GM12891 (cell line): ENCODE results near the gene FASTKD2.
"Not testable (repeated sequence)": the region's sequence is repeated elsewhere in the genome, so short reads cannot be mapped to it uniquely, and the experiment has no call there.

Experiments used
- PAX5 ChIP-seq: IDR thresholded peaks from 2 replicates; pipeline ENCODE4 v1.6.1; 2011; ENCODE audit warnings: low read length, moderate library complexity, mild to moderate bottlenecking; ENCODE audit not compliant: insufficient read depth, severe bottlenecking
- POLR2A ChIP-seq: IDR thresholded peaks from 2 replicates; pipeline ENCODE4 v1.6.1; 2011; ENCODE audit warnings: low read depth, low read length, control low read depth
- POLR2AphosphoS5 ChIP-seq: IDR thresholded peaks from 2 replicates; pipeline ENCODE4 v1.6.1; 2011; ENCODE audit warnings: low read depth, low read length, control low read depth
- POU2F2 ChIP-seq: IDR thresholded peaks from 2 replicates; pipeline ENCODE4 v1.6.1; 2011; ENCODE audit warnings: low read depth, mild to moderate bottlenecking, control low read depth, low read length, moderate library complexity
- SPI1 ChIP-seq: IDR thresholded peaks from 2 replicates; pipeline ENCODE4 v1.6.1; 2011; ENCODE audit warnings: low read depth, low read length, control low read depth
- TAF1 ChIP-seq: IDR thresholded peaks from 2 replicates; pipeline ENCODE4 v1.6.1; 2011; ENCODE audit warnings: low read depth, low read length, control low read depth

DNA sequence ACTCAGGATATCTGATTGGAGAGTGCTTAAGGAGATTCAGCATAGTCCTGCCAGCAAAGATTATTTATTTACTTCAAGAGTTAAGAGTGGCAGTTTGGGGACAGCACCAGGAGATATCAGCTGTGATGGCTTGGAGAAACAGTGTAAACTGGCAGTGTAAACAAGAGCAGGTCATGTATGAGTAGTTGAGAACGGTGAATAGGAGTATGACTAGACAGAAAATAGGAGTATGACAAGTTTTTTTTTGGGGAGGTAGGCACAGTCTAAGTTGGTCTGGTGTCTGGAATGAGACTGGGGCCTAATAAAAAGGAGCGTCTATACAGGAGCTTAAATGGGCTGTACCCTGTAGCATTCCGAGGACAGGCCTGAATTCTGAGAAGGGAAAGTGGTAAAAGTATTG, 42.2 kb downstream of the FASTKD2 start:
- TF ChIP-seq POLR2A, TAF1, POLR2AphosphoS5, PAX5, POU2F2, SPI1: not testable (repeated sequence)
